ENCODE data around the gene ZNF836.
"Not testable (repeated sequence)": the region's sequence is repeated elsewhere in the genome, so short reads cannot be mapped to it uniquely, and the experiment has no call there.

Gene ZNF836

DNA sequence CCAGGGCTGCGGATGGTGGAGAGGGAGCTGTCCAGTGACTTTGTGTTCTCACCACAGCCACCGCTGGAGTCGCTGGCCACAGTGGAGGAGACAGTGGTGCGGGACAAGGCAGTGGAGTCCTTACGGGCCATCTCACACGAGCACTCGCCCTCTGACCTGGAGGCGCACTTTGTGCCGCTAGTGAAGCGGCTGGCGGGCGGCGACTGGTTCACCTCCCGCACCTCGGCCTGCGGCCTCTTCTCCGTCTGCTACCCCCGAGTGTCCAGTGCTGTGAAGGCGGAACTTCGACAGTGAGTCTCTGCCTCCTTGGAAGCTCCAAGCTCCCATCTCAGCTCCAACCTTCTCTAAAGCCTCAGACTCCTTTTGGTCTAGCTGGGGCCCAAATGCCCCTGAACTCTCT is 39.8 kb upstream of the ZNF836 start:
- Histone ChIP-seq H3K36me3 (ENCODE audit: insufficient read depth) (peaks cover 54% of the 10 kb centered on the region; the same call in 1 of the 2 replicates), H2AFZ (ENCODE audit: low read depth) (no peak overlapping the region), H3K27me3 (ENCODE audit: insufficient read depth, low read depth) (no peaks in the 10 kb centered on the region), H3K27ac (no peak overlapping the region), H3K9ac (no peak overlapping the region), H3K4me3 (IDR thresholded peaks at IDR 0.05; ENCODE audit: insufficient read depth, low read depth, low read length) (no peak overlapping the region), H3K4me1 (ENCODE audit: low read depth, poor library complexity, severe bottlenecking) (no peaks in the 10 kb centered on the region), H4K20me1 (ENCODE audit: insufficient read depth) (no peaks in the 10 kb centered on the region), H3K79me2 (ENCODE audit: insufficient read depth, low read depth) (peaks cover 9% of the 10 kb centered on the region; the same call in 1 of the 2 replicates), H3K4me2 (no peak overlapping the region)
- TF ChIP-seq CTCF (conservative IDR thresholded peaks at IDR 0.05; ENCODE audit: low read depth, low read length), result no peak

DNA sequence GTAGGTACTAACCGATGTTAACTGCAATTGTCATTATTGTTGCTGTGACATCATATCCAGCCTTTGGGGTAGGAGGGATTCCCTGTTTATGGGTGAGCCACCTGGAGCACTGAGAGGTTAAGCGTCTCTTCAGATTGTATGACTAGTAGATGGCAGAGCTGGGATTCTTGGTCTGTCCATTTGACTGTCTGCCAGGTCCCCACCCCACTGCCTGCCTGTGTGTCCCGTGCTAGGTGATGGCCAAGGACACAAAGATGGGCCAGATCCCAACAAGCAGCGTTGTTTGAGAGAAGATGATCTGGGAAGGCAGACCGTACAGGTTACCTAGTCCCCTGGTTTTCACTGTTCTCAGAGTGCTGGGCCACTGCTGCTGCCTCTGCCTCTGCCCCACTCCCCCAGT is 35.1 kb upstream of the ZNF836 start:
- H3K27me3 ChIP-seq (ENCODE audit: insufficient read depth, low read depth), result no peaks in the 10 kb centered on the region
- H3K4me2 ChIP-seq, result no peak overlapping the region
- no peak for TF ChIP-seq CTCF (conservative IDR thresholded peaks at IDR 0.05; ENCODE audit: low read depth, low read length)
- H3K27ac ChIP-seq, result no peak overlapping the region
- no peak overlapping the region for H3K4me3 ChIP-seq (IDR thresholded peaks at IDR 0.05; ENCODE audit: insufficient read depth, low read depth, low read length)
- H3K79me2 ChIP-seq (ENCODE audit: insufficient read depth, low read depth), result peaks cover 9% of the 10 kb centered on the region; the same call in 1 of the 2 replicates
- H3K9ac ChIP-seq, result no peak overlapping the region
- no peaks in the 10 kb centered on the region for H3K4me1 ChIP-seq (ENCODE audit: low read depth, poor library complexity, severe bottlenecking)
- H2AFZ ChIP-seq (ENCODE audit: low read depth), result no peak overlapping the region
- H3K36me3 ChIP-seq (ENCODE audit: insufficient read depth), result peaks cover 39% of the 10 kb centered on the region; the same call in 1 of the 2 replicates
- H4K20me1 ChIP-seq (ENCODE audit: insufficient read depth), result no peaks in the 10 kb centered on the region

GRCh38 chr19:52200755-52201391 is 29.5 kb upstream of the ZNF836 start:
- H3K9ac ChIP-seq; H3K4me2 ChIP-seq; H3K4me3 ChIP-seq (IDR thresholded peaks at IDR 0.05; ENCODE audit: insufficient read depth, low read depth, low read length); H2AFZ ChIP-seq (ENCODE audit: low read depth); H3K4me1 ChIP-seq (ENCODE audit: low read depth, poor library complexity, severe bottlenecking); H3K27ac ChIP-seq; H3K27me3 ChIP-seq (ENCODE audit: insufficient read depth, low read depth); H4K20me1 ChIP-seq (ENCODE audit: insufficient read depth): not testable (repeated sequence)
- Histone ChIP-seq H3K79me2 (ENCODE audit: insufficient read depth, low read depth) (peaks cover 39% of the 10 kb centered on the region), H3K36me3 (ENCODE audit: insufficient read depth) (peaks cover 40% of the 10 kb centered on the region; the same call in 1 of the 2 replicates)

DNA sequence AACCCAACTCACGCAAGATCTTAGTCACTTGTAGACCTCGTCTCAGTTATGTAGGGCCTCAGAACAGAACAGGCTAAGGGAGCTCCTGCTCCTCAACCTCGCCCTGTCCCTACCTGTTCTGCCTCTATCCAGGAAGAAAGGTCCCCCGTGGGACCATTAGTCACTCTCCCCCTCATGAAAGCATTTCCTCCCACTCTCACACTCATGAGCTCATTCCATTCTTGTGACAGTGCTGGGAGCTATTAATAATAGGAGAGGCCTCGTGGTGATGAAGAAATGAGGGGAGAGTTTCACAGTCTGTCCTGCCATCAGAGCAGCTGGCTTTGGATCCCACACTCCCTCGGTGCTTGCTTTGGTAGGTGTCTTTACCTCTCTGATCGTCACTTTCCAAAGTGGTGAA is 28.6 kb upstream of the ZNF836 start:
- H3K36me3 ChIP-seq (ENCODE audit: insufficient read depth), result peaks cover 35% of the 10 kb centered on the region; the same call in 1 of the 2 replicates
- H3K79me2 ChIP-seq (ENCODE audit: insufficient read depth, low read depth), result peaks cover 47% of the 10 kb centered on the region
- H3K27ac ChIP-seq, result no peak overlapping the region
- no peak for TF ChIP-seq CTCF (conservative IDR thresholded peaks at IDR 0.05; ENCODE audit: low read depth, low read length)
- no peaks in the 10 kb centered on the region for H3K27me3 ChIP-seq (ENCODE audit: insufficient read depth, low read depth)
- H3K4me1 ChIP-seq (ENCODE audit: low read depth, poor library complexity, severe bottlenecking), result no peaks in the 10 kb centered on the region
- H3K9ac ChIP-seq, result no peak overlapping the region
- H3K4me3 ChIP-seq (IDR thresholded peaks at IDR 0.05; ENCODE audit: insufficient read depth, low read depth, low read length), result no peak overlapping the region
- no peak overlapping the region for H2AFZ ChIP-seq (ENCODE audit: low read depth)
- no peak overlapping the region for H3K4me2 ChIP-seq
- no peaks in the 10 kb centered on the region for H4K20me1 ChIP-seq (ENCODE audit: insufficient read depth)

DNA sequence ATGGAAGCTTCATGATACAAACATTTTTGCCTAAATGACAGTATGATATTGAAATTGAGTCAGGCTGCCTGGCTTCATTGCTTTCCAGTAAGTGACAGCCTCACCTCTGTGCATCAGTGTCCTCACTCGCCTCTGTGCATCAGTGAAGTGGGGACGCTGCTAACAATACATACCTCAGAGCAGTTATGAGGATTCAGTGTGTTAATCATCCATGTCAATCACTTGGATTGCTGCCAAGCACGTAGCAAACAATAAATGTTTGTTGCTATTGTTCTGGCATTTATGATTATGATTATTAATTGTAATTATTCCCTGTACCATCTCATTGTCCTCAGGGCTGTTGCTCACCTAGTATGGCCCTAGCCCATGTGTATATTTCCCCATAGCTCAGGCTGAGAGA is 27.3 kb upstream of the ZNF836 start:
- Histone ChIP-seq H3K27ac (no peak overlapping the region), H2AFZ (ENCODE audit: low read depth) (no peak overlapping the region), H3K4me1 (ENCODE audit: low read depth, poor library complexity, severe bottlenecking) (no peaks in the 10 kb centered on the region), H3K36me3 (ENCODE audit: insufficient read depth) (peaks cover 22% of the 10 kb centered on the region; the same call in 1 of the 2 replicates), H3K4me2 (no peak overlapping the region), H4K20me1 (ENCODE audit: insufficient read depth) (no peaks in the 10 kb centered on the region), H3K4me3 (IDR thresholded peaks at IDR 0.05; ENCODE audit: insufficient read depth, low read depth, low read length) (no peak overlapping the region), H3K27me3 (ENCODE audit: insufficient read depth, low read depth) (no peaks in the 10 kb centered on the region), H3K79me2 (ENCODE audit: insufficient read depth, low read depth) (peaks cover 61% of the 10 kb centered on the region), H3K9ac (no peak overlapping the region)
- TF ChIP-seq CTCF (conservative IDR thresholded peaks at IDR 0.05; ENCODE audit: low read depth, low read length), result no peak
